ENCODE results near the gene DDX27. TPM values are rescaled to one million over a fixed set of nuclear protein-coding genes. Genes with fewer than 3 reads are reported as not detected.

Gene DDX27
- total and polyA plus RNA-seq, 9 of the 15 experiments (the other 6 are each of a cell fraction or from before 2014, with no cell fraction given): 17.9 to 79.3 (median 57.0) TPM

DNA sequence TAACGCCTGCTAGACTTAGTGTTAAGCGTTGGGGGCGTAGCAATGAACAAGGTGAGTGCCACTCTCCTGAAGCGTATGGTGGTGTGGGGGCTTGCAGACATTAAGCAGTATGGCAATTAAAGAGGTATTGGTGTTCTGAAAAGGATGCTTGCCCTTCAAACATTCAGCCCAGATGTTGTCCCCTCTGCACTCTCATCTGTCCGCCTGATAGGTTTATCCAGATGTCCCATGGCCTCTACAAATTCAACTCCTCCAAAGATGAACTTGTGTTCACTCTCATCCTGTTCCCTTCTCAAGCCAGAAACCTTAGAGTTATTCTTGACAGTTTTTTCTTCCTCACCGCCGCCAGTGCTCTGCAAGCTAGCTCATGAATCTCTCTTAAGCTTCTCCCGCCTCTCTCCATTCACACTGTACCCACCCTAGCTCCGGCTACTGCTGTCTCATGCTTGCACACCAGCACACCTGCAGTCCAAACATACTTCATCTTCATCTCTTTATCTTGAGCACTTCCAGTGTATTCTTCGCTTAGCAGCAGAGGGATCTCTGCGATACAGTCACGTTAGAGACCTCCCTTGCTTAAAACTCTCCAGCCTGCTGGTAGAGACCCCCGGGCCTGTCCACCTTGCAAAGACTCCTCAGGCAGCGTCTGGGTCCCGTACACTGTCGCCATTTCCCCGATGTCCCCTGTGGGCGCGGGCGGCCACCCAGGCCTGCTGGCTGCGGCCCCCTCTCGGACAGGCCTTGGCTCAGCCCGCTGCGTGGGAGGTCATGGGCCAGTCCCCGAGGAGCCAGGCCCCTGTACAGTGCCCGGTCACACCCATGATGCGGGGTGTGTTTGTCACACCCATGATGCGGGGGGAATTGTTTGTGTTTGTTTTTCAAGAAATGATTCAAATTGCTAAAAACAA lies 962 bp downstream of the DDX27 start:
- DNase-seq (ENCODE audit: extremely low read depth in 1 of 4, low spot score in 3 of 4) (peak in 2 of 4 experiments; percentile 32 to 33), ATAC-seq (peak; percentile 19; the same call in 2 of the 3 replicates), FAIRE-seq (peak; percentile 44)
- no peaks in the 10 kb centered on the region for H3K9me3 ChIP-seq (replicated peaks; ENCODE audit: control insufficient read depth, insufficient read depth, low read depth, low read length)
- H3K9me1 ChIP-seq (ENCODE audit: control insufficient read depth, insufficient read depth, low read length): no peaks in the 10 kb centered on the region
- ChIA-PET POLR2A (interaction anchor here (0.7 kb wide), 2 partner anchors 8 to 320 kb away, joined by 3 to 4 read pairs; no protein-coding TSS in a partner anchor), CTCF (ENCODE audit: low intra/inter-chr PET ratio) (no interaction called here)
- 24% methylated on average over 23 of the region's 28 CpGs for WGBS (ENCODE audit: insufficient coverage, low coverage, missing lambda C conversion rate)
- no peaks in the 10 kb centered on the region for H3K27me3 ChIP-seq (ENCODE audit: control insufficient read depth in 2 of 2, insufficient read depth in 2 of 2, low read length in 2 of 2)
- peak overlapping the region; percentile 90 to 97 for H3K9ac ChIP-seq (ENCODE audit: insufficient read depth in 1 of 2, low read depth in 2 of 2, low read length in 2 of 2)
- peak overlapping the region; percentile 76 for H3K27ac ChIP-seq (ENCODE audit: extremely low read depth, low read depth, low read length)
- peaks cover 42% of the 10 kb centered on the region for H3K36me3 ChIP-seq (ENCODE audit: control insufficient read depth, insufficient read depth, low read length)
- H3K4me2 ChIP-seq (ENCODE audit: insufficient read depth, low read length): peak overlapping the region; percentile 98
- H3K79me2 ChIP-seq (ENCODE audit: control insufficient read depth, insufficient read depth, low read length): peaks cover 22% of the 10 kb centered on the region
- no TSS peak for BruUV-seq (replicated peaks)
- intact Hi-C loops (cut with micrococcal nuclease): loop anchor here (5.0 kb wide), 1 partner anchor 38 kb away; no protein-coding TSS in a partner anchor
- in situ Hi-C loops (cut with MboI): loop anchor here (5.0 kb wide), 1 partner anchor 88 kb away; no protein-coding TSS in a partner anchor
- H4K20me1 ChIP-seq (replicated peaks; ENCODE audit: control insufficient read depth, insufficient read depth, low read length): no peaks in the 10 kb centered on the region
- peak overlapping the region; percentile 98 for H2AFZ ChIP-seq (ENCODE audit: low read depth, low read length)
- peaks cover 14 to 19% of the 10 kb centered on the region in 2 experiments; a peak in 4 of 5 replicates for H3K4me1 ChIP-seq (replicated peaks in 1 of 2; ENCODE audit: control insufficient read depth in 2 of 2, insufficient read depth in 2 of 2, low read length in 2 of 2)
- peak overlapping the region; percentile 77 for H3K4me3 ChIP-seq
- TF ChIP-seq RBFOX2 (IDR thresholded peaks at IDR 0.05; ENCODE audit: low read depth, low read length) (peak; percentile 71), SP1 (CRISPR knock-in tag; IDR thresholded peaks at IDR 0.05) (no peak), TEAD1 (CRISPR knock-in tag; IDR thresholded peaks at IDR 0.05) (no peak), RBM25 (IDR thresholded peaks at IDR 0.05; ENCODE audit: low read depth, low read length, severe bottlenecking) (no peak), CCNT2 (IDR thresholded peaks at IDR 0.05; ENCODE audit: borderline replicate concordance, extremely low read depth, insufficient read length, low read depth, low read length) (no peak), TBP (optimal IDR thresholded peaks at IDR 0.05; ENCODE audit: low read depth, low read length) (peak; percentile 9), POLR2G (IDR thresholded peaks at IDR 0.05; ENCODE audit: low read depth, low read length) (peak; percentile 57; the same call in 1 of the 2 replicates), GTF2E2 (tag; IDR thresholded peaks at IDR 0.05) (no peak)
- TF ChIP-seq, protein P1, sequence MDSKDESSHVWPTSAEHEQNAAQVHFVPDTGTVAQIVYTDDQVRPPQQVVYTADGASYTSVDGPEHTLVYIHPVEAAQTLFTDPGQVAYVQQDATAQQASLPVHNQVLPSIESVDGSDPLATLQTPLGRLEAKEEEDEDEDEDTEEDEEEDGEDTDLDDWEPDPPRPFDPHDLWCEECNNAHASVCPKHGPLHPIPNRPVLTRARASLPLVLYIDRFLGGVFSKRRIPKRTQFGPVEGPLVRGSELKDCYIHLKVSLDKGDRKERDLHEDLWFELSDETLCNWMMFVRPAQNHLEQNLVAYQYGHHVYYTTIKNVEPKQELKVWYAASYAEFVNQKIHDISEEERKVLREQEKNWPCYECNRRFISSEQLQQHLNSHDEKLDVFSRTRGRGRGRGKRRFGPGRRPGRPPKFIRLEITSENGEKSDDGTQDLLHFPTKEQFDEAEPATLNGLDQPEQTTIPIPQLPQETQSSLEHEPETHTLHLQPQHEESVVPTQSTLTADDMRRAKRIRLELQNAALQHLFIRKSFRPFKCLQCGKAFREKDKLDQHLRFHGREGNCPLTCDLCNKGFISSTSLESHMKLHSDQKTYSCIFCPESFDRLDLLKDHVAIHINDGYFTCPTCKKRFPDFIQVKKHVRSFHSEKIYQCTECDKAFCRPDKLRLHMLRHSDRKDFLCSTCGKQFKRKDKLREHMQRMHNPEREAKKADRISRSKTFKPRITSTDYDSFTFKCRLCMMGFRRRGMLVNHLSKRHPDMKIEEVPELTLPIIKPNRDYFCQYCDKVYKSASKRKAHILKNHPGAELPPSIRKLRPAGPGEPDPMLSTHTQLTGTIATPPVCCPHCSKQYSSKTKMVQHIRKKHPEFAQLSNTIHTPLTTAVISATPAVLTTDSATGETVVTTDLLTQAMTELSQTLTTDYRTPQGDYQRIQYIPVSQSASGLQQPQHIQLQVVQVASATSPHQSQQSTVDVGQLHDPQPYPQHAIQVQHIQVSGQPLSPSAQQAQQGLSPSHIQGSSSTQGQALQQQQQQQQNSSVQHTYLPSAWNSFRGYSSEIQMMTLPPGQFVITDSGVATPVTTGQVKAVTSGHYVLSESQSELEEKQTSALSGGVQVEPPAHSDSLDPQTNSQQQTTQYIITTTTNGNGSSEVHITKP (IDR thresholded peaks at IDR 0.05; ENCODE audit: partially characterized antibody): peak; percentile 68
- TF ChIP-seq, protein P2, sequence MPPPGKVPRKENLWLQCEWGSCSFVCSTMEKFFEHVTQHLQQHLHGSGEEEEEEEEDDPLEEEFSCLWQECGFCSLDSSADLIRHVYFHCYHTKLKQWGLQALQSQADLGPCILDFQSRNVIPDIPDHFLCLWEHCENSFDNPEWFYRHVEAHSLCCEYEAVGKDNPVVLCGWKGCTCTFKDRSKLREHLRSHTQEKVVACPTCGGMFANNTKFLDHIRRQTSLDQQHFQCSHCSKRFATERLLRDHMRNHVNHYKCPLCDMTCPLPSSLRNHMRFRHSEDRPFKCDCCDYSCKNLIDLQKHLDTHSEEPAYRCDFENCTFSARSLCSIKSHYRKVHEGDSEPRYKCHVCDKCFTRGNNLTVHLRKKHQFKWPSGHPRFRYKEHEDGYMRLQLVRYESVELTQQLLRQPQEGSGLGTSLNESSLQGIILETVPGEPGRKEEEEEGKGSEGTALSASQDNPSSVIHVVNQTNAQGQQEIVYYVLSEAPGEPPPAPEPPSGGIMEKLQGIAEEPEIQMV (tag; conservative IDR thresholded peaks at IDR 0.05; ENCODE audit: low read depth): no peak
- TF ChIP-seq, protein P3, sequence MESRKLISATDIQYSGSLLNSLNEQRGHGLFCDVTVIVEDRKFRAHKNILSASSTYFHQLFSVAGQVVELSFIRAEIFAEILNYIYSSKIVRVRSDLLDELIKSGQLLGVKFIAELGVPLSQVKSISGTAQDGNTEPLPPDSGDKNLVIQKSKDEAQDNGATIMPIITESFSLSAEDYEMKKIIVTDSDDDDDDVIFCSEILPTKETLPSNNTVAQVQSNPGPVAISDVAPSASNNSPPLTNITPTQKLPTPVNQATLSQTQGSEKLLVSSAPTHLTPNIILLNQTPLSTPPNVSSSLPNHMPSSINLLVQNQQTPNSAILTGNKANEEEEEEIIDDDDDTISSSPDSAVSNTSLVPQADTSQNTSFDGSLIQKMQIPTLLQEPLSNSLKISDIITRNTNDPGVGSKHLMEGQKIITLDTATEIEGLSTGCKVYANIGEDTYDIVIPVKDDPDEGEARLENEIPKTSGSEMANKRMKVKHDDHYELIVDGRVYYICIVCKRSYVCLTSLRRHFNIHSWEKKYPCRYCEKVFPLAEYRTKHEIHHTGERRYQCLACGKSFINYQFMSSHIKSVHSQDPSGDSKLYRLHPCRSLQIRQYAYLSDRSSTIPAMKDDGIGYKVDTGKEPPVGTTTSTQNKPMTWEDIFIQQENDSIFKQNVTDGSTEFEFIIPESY (CRISPR knock-in tag; IDR thresholded peaks at IDR 0.05): 0 out of 2 replicates have a peak, but pooled peaks have one; percentile 17
- TF ChIP-seq, protein P4, sequence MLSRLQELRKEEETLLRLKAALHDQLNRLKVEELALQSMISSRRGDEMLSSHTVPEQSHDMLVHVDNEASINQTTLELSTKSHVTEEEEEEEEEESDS (CRISPR knock-in tag; IDR thresholded peaks at IDR 0.05): no peak
